Large intestine (tissue), 3 donors: ENCODE results near the gene MBNL2. TPM values are rescaled to one million over a fixed set of nuclear protein-coding genes. Genes with fewer than 3 reads are reported as not detected.
A peak's percentile ranks its signal among the peaks of the same experiment; 100 is the strongest.
"Not testable (repeated sequence)": the region's sequence is repeated elsewhere in the genome, so short reads cannot be mapped to it uniquely, and the experiment has no call there.

ENCODE experiments used
- DNase-seq, 2 donors: peaks; one replicate each; pipeline versions ENCODE4 v3.0.0 to v3.0.0-alpha.2; 2013
- H3K27ac ChIP-seq: one replicate; pipeline ENCODE4 v1.5.1; 2013; ENCODE audit warnings: low read length
- H3K27me3 ChIP-seq: 2 replicates; pipeline ENCODE4 v1.6.1; 2013; ENCODE audit warnings: low read length; ENCODE audit not compliant: control insufficient read depth, insufficient read depth
- H3K36me3 ChIP-seq: 2 replicates; pipeline ENCODE4 v1.6.1; 2013; ENCODE audit warnings: low read length; ENCODE audit not compliant: control insufficient read depth, insufficient read depth
- H3K4me1 ChIP-seq: one replicate; pipeline ENCODE4 v1.6.1; 2013; ENCODE audit warnings: low read length; ENCODE audit not compliant: control insufficient read depth, insufficient read depth
- H3K4me3 ChIP-seq: one replicate; pipeline ENCODE4 v1.5.1; 2013; ENCODE audit warnings: low read length
- H3K9me3 ChIP-seq: one replicate; pipeline ENCODE4 v1.6.1; 2013; ENCODE audit warnings: mild to moderate bottlenecking, low read depth, low read length, moderate library complexity; ENCODE audit not compliant: control insufficient read depth
- WGBS: methylation state at CpG from one replicate; pipeline ENCODE4 v1.1.5; 2013; ENCODE audit warnings: low lambda C conversion rate; ENCODE audit not compliant: insufficient coverage; 5-methylcytosine and 5-hydroxymethylcytosine counted together
- polyA plus RNA-seq: library from polyadenylated mRNA; unstranded; fragments of 120-200 nt; gene quantifications from one replicate; pipeline ENCODE4 v1.2.1, GENCODE V29; 2013

MBNL2 gene
- polyA plus RNA-seq, 1 donor, result 38.6 TPM

DNA sequence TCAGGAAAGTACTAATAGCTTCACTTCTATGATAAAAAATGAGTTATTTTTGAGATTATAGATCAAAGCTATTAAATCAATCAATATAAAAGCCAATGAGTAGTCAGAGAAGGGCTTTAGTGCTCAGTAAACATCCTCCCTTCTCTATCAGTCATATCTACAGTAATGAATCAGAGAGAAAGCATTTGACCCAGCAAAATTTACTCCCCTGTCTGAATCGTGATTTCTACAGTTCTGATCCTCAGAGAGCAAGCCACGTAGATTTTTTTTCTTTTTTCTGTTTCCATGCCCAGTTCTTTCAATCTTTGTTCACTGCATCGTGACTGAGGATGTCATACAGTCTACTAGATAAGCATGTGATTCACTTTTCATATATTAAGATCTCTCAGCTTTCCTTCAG, 16.2 kb upstream of the MBNL2 start:
- no peaks in the 10 kb centered on the region for H3K27me3 ChIP-seq
- no peaks in the 10 kb centered on the region for H3K9me3 ChIP-seq
- no peak overlapping the region for H3K4me3 ChIP-seq
- H3K36me3 ChIP-seq, result no peaks in the 10 kb centered on the region
- DNase-seq, result no peak
- no peaks in the 10 kb centered on the region for H3K4me1 ChIP-seq
- WGBS, result 9% methylated on average over 2 of the region's 3 CpGs
- H3K27ac ChIP-seq, result no peak overlapping the region

DNA sequence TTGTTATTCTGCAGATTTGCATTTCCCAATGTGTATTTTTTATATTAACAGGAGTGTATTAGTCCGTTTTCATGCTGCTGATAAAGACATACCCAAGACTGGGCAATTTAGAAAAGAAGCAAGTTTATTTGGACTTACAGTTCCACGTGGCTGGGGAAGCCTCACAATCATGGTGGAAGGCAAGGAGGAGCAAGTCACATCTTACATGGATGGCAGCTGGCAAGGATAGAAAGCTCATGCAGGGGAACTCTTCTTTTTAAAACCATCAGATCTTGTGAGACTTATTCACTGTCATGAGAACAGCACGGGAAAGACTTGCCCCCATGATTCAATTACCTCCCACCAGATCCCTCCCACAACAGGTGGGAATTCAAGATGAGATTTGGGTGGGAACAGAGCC, 14.9 kb upstream of the MBNL2 start:
- not testable (repeated sequence) for H3K27me3 ChIP-seq, DNase-seq, H3K4me3 ChIP-seq, H3K9me3 ChIP-seq, H3K4me1 ChIP-seq, H3K36me3 ChIP-seq, H3K27ac ChIP-seq
- WGBS, result 100% methylated on average over 1 of the region's 3 CpGs

DNA sequence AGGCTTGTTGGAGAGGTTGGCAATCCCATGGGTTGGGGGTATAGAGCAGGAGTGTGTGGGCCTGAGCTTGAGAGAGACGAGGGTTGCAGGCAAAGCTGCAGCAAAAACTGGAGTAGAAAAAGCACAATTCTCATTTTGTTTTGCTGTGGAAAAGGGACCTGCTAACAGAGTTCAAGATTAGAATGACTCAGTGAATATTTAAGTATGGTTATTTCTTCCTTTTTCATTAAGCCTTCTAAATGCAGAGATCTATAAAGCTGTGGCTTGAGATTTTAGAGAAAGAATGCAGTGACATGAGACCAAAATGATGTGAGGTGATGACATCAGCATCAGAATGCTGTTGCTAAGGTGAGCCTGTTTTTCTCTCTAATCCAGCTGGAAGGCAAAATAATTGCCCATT, 10.8 kb upstream of the MBNL2 start:
- no peak overlapping the region for H3K27ac ChIP-seq
- WGBS, result no CpG with 5 or more reads among the region's 1 CpG
- DNase-seq, result no peak

DNA sequence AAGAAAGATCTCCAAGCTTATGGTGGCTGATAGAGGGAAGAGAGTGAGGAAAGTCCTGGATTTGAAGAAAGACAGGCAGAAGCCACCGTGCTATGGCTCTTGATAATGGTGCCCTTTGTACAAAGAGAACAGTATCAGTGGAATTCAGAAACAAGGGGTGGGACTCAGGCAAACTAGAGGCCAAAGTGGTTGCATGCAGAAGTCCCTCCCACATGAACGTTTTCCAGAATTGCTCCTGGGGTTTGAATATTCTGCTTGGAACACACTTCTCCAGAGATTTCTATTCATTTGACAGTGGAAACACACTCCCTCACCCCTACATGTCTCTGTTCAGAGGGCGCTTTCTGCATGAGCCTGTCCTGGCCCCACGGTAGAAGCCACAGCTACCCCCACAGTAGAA, 10.1 kb upstream of the MBNL2 start:
- H3K9me3 ChIP-seq, result no peaks in the 10 kb centered on the region
- no peak overlapping the region for H3K27ac ChIP-seq
- DNase-seq, result no peak
- H3K4me1 ChIP-seq, result peaks cover 3% of the 10 kb centered on the region
- 67% methylated on average over 1 of the region's 4 CpGs for whole genome bisulfite sequencing
- H3K27me3 ChIP-seq, result no peaks in the 10 kb centered on the region
- no peaks in the 10 kb centered on the region for H3K36me3 ChIP-seq
- H3K4me3 ChIP-seq, result no peak overlapping the region

More for the DNA sequence above, 10.8 kb upstream of the MBNL2 start:
- Histone ChIP-seq H3K27me3 (no peaks in the 10 kb centered on the region), H3K4me1 (peaks cover 3% of the 10 kb centered on the region), H3K4me3 (no peak overlapping the region), H3K9me3 (no peaks in the 10 kb centered on the region), H3K36me3 (no peaks in the 10 kb centered on the region)

DNA sequence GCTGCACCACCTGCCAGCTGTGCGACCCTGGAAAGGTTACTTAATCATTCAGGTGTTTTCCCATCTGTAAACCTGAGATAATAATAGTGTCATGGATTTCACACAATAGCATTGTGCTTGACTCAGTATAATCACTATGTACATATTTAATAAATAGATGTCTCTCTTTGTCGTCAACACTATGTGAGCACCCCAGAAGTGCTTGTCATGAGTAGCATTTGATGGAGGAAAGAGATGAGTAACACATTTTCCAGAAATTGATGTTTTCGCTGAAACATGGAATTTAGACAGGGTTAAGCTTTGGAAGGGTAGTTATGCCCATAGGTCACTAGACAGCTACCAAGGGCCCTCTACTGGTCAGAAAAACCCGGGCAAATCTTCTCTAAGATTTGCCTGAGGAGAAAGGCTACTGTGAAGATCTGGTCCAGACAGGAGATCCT, 9.5 kb upstream of the MBNL2 start:
- 60% methylated on average over 2 of the region's 4 CpGs for WGBS
- Histone ChIP-seq H3K4me1 (peaks cover 3% of the 10 kb centered on the region), H3K36me3 (no peaks in the 10 kb centered on the region), H3K4me3 (no peak overlapping the region), H3K27me3 (no peaks in the 10 kb centered on the region), H3K27ac (no peak overlapping the region), H3K9me3 (no peaks in the 10 kb centered on the region)
- DNase-seq, result no peak

DNA sequence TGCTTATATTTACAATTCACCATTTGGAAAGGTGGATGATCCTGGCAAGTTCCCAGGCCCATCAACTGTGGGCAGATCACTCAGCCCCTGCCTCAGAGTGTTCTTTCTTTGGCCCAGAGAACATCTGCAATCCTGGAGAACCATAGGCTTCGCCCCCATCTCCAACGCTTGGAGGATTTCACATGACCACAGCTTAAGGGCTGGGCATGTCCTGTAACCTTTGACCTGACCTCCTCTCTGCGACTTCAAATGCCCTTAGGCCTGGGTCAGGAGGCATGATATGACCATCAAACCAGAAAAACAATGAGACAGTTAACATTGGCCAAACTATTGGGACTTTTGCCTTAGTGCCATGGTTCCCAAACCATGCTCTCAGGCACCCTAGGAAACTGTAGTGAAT, 7.2 kb upstream of the MBNL2 start:
- H3K4me1 ChIP-seq, result peaks cover 3% of the 10 kb centered on the region

DNA sequence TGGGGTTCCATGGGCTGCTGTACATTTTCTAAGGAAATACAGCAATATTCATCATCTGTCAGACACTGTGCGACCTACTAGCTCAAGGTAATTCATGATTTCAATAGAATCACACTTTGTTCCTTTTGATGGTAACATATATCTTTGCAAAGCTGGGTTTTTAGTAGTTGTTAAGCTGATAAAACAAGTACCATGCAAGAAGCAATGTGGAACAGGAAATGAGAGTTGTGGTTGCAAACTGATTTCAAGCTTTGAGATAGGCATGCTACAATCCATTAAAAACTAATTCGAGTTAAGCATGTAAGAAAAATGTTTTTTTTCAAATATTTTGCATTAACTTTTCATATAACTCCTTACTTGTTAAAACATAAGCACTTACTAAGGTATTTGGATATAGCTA, 6.8 kb upstream of the MBNL2 start:
- Histone ChIP-seq H3K9me3 (no peaks in the 10 kb centered on the region), H3K27me3 (no peaks in the 10 kb centered on the region), H3K36me3 (no peaks in the 10 kb centered on the region), H3K4me3 (no peak overlapping the region), H3K4me1 (peaks cover 3% of the 10 kb centered on the region), H3K27ac (no peak overlapping the region)
- no peak for DNase-seq
- 100% methylated on average over 1 of the region's 2 CpGs for WGBS

More for the DNA sequence above, 7.2 kb upstream of the MBNL2 start:
- no CpG with 5 or more reads among the region's 3 CpGs for WGBS
- no peaks in the 10 kb centered on the region for H3K36me3 ChIP-seq
- no peaks in the 10 kb centered on the region for H3K9me3 ChIP-seq
- no peak overlapping the region for H3K27ac ChIP-seq
- no peaks in the 10 kb centered on the region for H3K27me3 ChIP-seq
- no peak for DNase-seq
- no peak overlapping the region for H3K4me3 ChIP-seq

DNA sequence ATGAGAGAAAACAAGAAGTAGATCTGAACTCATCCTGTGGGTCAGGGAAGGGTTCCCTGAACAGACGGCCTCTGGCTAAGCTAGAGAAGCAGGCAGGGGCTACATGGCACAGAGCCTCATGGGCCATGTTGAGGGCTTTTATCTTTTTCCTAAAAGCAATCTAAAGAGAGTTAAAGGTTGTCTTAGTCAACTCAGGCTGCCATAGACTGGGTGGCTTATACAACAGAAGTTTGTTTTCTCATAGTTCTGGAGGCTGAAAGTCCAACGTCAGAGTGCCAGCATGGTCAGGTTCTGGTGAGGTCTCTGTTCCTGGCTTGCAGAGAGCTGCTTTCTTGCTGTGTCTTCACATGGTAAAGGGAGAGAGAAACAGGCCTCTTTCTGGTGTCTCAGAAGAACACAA, 2.9 kb upstream of the MBNL2 start:
- Histone ChIP-seq H3K27me3 (no peaks in the 10 kb centered on the region), H3K36me3 (no peaks in the 10 kb centered on the region), H3K4me1 (peaks cover 8% of the 10 kb centered on the region), H3K9me3 (no peaks in the 10 kb centered on the region), H3K27ac (no peak overlapping the region), H3K4me3 (no peak overlapping the region)
- WGBS, result no CpG with 5 or more reads among the region's 2 CpGs
- no peak for DNase-seq

DNA sequence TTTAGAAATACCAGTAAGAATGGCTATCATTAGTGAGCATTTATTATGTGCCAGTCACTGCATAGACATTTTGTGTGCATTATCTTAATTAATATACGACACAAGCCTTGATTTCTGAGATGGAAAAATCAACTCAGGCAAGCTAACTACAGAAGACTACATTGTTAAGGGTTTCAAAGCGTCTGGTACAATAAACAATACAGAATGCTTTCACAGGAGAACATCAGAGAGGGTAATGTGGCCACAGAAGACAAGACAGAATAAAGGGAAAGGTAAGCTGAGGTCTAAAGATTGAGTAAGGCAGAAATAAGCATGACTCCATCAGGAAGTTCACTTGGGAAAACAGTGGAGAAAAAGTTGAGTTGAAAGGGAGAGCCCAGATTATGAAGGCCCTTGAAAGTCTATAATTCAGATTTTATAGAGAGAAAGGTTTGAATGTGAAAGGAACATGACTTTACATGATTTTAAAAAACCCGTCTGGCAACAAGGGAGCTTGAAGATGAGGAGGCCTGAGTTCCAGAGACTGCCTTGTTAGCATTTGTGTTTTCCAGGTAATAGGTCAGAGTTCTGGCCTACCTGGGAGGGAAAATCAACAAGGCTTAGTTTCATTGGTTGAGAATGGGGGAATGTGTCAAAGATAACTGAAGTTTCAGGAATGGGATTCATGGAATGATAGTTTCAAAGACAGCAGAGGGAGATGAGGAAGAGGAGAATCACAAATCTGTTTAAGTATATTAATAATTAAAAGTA, 1.8 kb upstream of the MBNL2 start:
- H3K4me1 ChIP-seq, result peaks cover 11% of the 10 kb centered on the region
- DNase-seq, result no peak
- H3K4me3 ChIP-seq, result no peak overlapping the region
- H3K9me3 ChIP-seq, result no peaks in the 10 kb centered on the region
- H3K36me3 ChIP-seq, result no peaks in the 10 kb centered on the region
- no peaks in the 10 kb centered on the region for H3K27me3 ChIP-seq
- WGBS, result 83% methylated on average over 2 of the region's 3 CpGs
- no peak overlapping the region for H3K27ac ChIP-seq

DNA sequence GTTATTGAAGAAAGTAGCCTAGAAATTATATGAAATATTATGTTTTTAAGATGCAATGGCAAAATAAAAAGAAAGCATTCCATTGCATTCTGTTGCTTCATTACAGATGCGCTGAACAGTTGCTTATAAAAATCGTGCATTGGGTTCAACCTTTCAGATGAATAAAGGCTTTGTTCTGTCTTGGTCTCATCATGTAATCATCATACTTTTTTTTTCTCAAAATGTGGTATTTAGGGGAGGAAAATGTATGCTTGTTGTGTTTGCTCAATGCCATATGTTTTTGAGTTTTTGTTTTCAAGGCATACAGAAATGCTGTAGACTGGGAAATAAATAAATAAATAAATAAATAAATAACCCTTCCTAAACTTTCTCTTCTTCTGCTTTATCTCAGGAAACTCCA, 1.1 kb upstream of the MBNL2 start:
- no CpG with 5 or more reads among the region's 2 CpGs for WGBS
- DNase-seq, result no peak
- no peaks in the 10 kb centered on the region for H3K36me3 ChIP-seq
- H3K27ac ChIP-seq, result no peak overlapping the region
- H3K27me3 ChIP-seq, result no peaks in the 10 kb centered on the region
- peaks cover 17% of the 10 kb centered on the region for H3K4me1 ChIP-seq
- no peak overlapping the region for H3K4me3 ChIP-seq
- no peaks in the 10 kb centered on the region for H3K9me3 ChIP-seq

DNA sequence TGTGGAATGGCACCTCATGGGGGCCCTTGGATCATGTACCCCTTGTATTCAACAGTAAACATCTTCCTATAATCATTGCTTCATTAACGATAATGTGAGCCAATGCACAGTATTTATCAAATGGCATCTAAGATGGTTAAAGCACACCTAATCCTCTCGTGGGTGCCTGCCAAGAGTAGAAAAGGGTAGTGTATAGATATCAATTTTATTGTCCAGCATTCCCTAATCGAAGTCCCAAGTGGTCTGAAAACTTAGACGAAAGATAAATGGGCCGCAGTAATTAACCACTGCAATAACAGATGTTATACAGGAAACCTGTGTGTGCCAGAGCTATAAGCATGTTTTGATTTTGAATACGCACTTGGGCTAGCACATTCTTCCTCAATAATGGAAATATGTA, 667 bp upstream of the MBNL2 start:
- Histone ChIP-seq H3K4me1 (peaks cover 21% of the 10 kb centered on the region), H3K4me3 (peak overlapping the region; percentile 63), H3K36me3 (no peaks in the 10 kb centered on the region), H3K27ac (peak overlapping the region; percentile 95), H3K27me3 (no peaks in the 10 kb centered on the region), H3K9me3 (no peaks in the 10 kb centered on the region)
- no peak for DNase-seq
- 69% methylated on average over 3 of the region's 6 CpGs for WGBS
